ENCODE measurements around the gene TSPAN13. TPM values are rescaled to one million over a fixed set of nuclear protein-coding genes. Genes with fewer than 3 reads are reported as not detected.

TSPAN13 gene
- total and polyA plus RNA-seq, 8 donors: 112 to 266 (median 136) TPM

- intact Hi-C loops (cut with DNase I): no loop called here
- no peak for DNase-seq
- Histone ChIP-seq H3K9me3 (no peaks in the 10 kb centered on the region), H3K36me3 (no peaks in the 10 kb centered on the region), H3K4me1 (no peaks in the 10 kb centered on the region), H3K4me3 (no peak overlapping the region), H3K27me3 (no peaks in the 10 kb centered on the region), H3K27ac (no peak overlapping the region)
- TF ChIP-seq CTCF (IDR thresholded peaks at IDR 0.05): no peak
- ATAC-seq: no peak
Measured at GRCh38 chr7:16785846-16786245, 32.3 kb downstream of the TSPAN13 start.

GRCh38 chr7:16786257-16786656 lies 32.7 kb downstream of the TSPAN13 start:
- no peaks in the 10 kb centered on the region for H3K4me1 ChIP-seq
- no peaks in the 10 kb centered on the region for H3K27me3 ChIP-seq
- peak overlapping the region in 1 of 2 donors; percentile 21 for H3K27ac ChIP-seq
- no peaks in the 10 kb centered on the region for H3K36me3 ChIP-seq
- TF ChIP-seq CTCF (IDR thresholded peaks at IDR 0.05): no peak
- ATAC-seq (peak; percentile 74), DNase-seq (peak in 1 of 4 donors; percentile 24)
- no peaks in the 10 kb centered on the region for H3K9me3 ChIP-seq
- intact Hi-C loops (cut with DNase I): no loop called here
- H3K4me3 ChIP-seq: no peak overlapping the region

- H3K36me3 ChIP-seq: no peaks in the 10 kb centered on the region
- H3K27ac ChIP-seq: peak overlapping the region in 1 of 2 donors; percentile 21
- no peak overlapping the region for H3K4me3 ChIP-seq
- no peaks in the 10 kb centered on the region for H3K9me3 ChIP-seq
- no peaks in the 10 kb centered on the region for H3K4me1 ChIP-seq
- TF ChIP-seq CTCF (IDR thresholded peaks at IDR 0.05): no peak
- DNase-seq: no peak
- no peaks in the 10 kb centered on the region for H3K27me3 ChIP-seq
- peak; percentile 78 for ATAC-seq
- intact Hi-C loops (cut with DNase I): no loop called here
Measured at GRCh38 chr7:16787127-16787526, 33.6 kb downstream of the TSPAN13 start.

GRCh38 chr7:16791071-16791470 lies 37.5 kb downstream of the TSPAN13 start:
- Histone ChIP-seq H3K4me1 (no peaks in the 10 kb centered on the region), H3K4me3 (no peak overlapping the region), H3K9me3 (no peaks in the 10 kb centered on the region), H3K36me3 (no peaks in the 10 kb centered on the region), H3K27me3 (no peaks in the 10 kb centered on the region), H3K27ac (no peak overlapping the region)
- DNase-seq (no peak), ATAC-seq (no peak)
- no peak for TF ChIP-seq CTCF (IDR thresholded peaks at IDR 0.05)
- intact Hi-C loops (cut with DNase I): no loop called here

- H3K4me3 ChIP-seq: no peak overlapping the region
- intact Hi-C loops (cut with DNase I): no loop called here
- no peaks in the 10 kb centered on the region for H3K4me1 ChIP-seq
- no peaks in the 10 kb centered on the region for H3K9me3 ChIP-seq
- TF ChIP-seq CTCF (IDR thresholded peaks at IDR 0.05): no peak
- ATAC-seq: no peak
- H3K27me3 ChIP-seq: no peaks in the 10 kb centered on the region
- H3K27ac ChIP-seq: no peak overlapping the region
- DNase-seq: no peak
- peaks cover 0 to 4% of the 10 kb centered on the region in 2 donors for H3K36me3 ChIP-seq
Measured at GRCh38 chr7:16791905-16792698, 38.5 kb downstream of the TSPAN13 start.

Measured in left lung (tissue), 10 donors.